ACC112 (cell line): Measurements from ENCODE around the gene ADAR.

ENCODE experiments used
- H2AFZ ChIP-seq: fragments of 200-600 bp; sonication (generic); one replicate; pipeline ENCODE4 v1.6.0; 2017; ENCODE audit warnings: antibody characterized with exemption, low read length; ENCODE audit not compliant: unreplicated experiment
- H3K27ac ChIP-seq: fragments of 200-600 bp; sonication (generic); 2 replicates; pipeline ENCODE4 v1.5.1; 2014; ENCODE audit warnings: low read depth, mild to moderate bottlenecking, antibody characterized with exemption, low read length, moderate library complexity
- H3K27me3 ChIP-seq: fragments of 200-600 bp; sonication (generic); 2 replicates; pipeline ENCODE4 v1.6.1; 2014; ENCODE audit warnings: mild to moderate bottlenecking, antibody characterized with exemption, low read length, moderate library complexity, mixed read lengths; ENCODE audit not compliant: insufficient read depth
- H3K36me3 ChIP-seq: fragments of 200-600 bp; sonication (generic); 2 replicates; pipeline ENCODE4 v1.6.1; 2016; ENCODE audit warnings: mild to moderate bottlenecking, antibody characterized with exemption, low read length, moderate library complexity, mixed read lengths; ENCODE audit not compliant: insufficient read depth
- H3K4me1 ChIP-seq: fragments of 200-600 bp; sonication (generic); one replicate; pipeline ENCODE4 v1.6.1; 2016; ENCODE audit warnings: low read length, mixed read lengths; ENCODE audit not compliant: insufficient read depth, unreplicated experiment, control insufficient read depth
- H3K4me3 ChIP-seq: fragments of 200-600 bp; sonication (generic); 2 replicates; pipeline ENCODE4 v1.5.1; 2014; ENCODE audit warnings: mild to moderate bottlenecking, low read depth, low read length
- H3K79me2 ChIP-seq: fragments of 200-600 bp; sonication (generic); one replicate; pipeline ENCODE4 v1.6.0; 2016; ENCODE audit warnings: low read length; ENCODE audit not compliant: control insufficient read depth, unreplicated experiment, insufficient read depth

Gene ADAR

GRCh38 chr1:154582885-154583284 is 25.1 kb downstream of the ADAR start:
- Histone ChIP-seq H3K27me3 (no peaks in the 10 kb centered on the region), H3K4me3 (no peak overlapping the region), H2AFZ (no peak overlapping the region), H3K4me1 (no peaks in the 10 kb centered on the region), H3K27ac (no peak overlapping the region), H3K79me2 (no peaks in the 10 kb centered on the region), H3K36me3 (peaks cover 59% of the 10 kb centered on the region)

DNA sequence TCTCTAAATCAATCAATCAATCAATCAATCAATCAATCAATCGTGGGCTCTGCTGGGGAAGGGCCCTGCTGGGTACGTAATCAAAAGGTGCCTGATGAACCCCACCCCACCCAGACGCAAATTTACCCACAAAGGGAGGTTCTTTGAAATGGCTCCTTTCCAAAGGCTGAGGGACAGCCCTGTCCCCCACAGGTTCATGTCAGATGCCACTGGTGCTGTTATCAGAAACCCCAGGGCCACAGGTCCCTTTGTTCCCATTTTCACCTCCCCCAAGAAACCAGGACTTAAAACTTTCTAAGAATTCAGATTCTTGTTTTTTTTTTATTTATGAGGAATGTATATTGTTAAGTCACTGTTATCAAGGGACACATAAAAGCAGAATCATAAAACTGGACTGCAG is 26.2 kb downstream of the ADAR start:
- no peak overlapping the region for H3K4me3 ChIP-seq
- no peaks in the 10 kb centered on the region for H3K79me2 ChIP-seq
- H3K36me3 ChIP-seq, result peaks cover 49% of the 10 kb centered on the region
- no peak overlapping the region for H3K27ac ChIP-seq
- H3K27me3 ChIP-seq, result no peaks in the 10 kb centered on the region
- no peaks in the 10 kb centered on the region for H3K4me1 ChIP-seq
- H2AFZ ChIP-seq, result no peak overlapping the region

- Histone ChIP-seq H2AFZ (no peak overlapping the region), H3K27ac (no peak overlapping the region), H3K36me3 (peaks cover 30% of the 10 kb centered on the region), H3K79me2 (no peaks in the 10 kb centered on the region), H3K4me3 (no peak overlapping the region), H3K4me1 (no peaks in the 10 kb centered on the region), H3K27me3 (no peaks in the 10 kb centered on the region)
Observed at GRCh38 chr1:154579374-154579773, 28.6 kb downstream of the ADAR start.

- no peaks in the 10 kb centered on the region for H3K27me3 ChIP-seq
- no peaks in the 10 kb centered on the region for H3K79me2 ChIP-seq
- H3K4me1 ChIP-seq, result no peaks in the 10 kb centered on the region
- H3K36me3 ChIP-seq, result peaks cover 17% of the 10 kb centered on the region
- H3K27ac ChIP-seq, result no peak overlapping the region
- H2AFZ ChIP-seq, result no peak overlapping the region
- H3K4me3 ChIP-seq, result no peak overlapping the region
Observed at GRCh38 chr1:154578058-154578418, 29.9 kb downstream of the ADAR start.

DNA sequence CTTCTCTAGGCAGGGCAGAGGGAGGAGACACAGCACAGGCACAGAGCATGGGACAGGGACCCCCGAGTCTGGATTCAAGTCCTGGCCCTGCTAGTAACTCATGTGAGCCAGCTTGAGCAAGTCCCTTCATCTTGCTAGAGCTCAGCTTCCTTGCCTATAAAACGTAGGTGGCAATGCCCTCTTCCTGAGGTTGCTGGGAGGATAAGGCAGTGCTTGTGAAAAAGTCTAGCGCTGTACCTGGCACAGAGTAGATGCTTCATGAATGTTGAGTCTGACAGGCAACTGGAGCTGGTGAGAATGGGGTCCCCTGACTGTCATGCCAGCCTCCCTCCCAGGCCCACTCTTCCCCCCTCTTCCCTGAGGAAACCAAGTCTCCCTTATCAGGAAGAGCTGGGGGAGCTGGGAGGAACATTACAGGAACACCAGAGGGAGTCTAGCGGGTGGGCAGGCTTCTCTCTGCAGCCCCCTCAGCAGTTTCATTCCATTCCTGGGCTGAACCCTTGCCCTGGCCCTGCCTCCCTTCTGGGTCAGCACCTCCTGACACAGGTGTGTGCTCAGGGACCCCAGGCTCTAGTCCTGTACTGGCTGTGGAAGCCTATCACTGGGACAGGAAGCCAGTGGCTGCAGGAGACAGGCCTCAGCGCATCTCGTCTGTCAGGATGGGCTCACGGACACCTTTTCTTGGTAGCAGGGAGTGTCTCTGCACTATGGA is 30.5 kb downstream of the ADAR start:
- Histone ChIP-seq H3K27me3 (no peaks in the 10 kb centered on the region), H3K27ac (no peak overlapping the region), H3K4me1 (no peaks in the 10 kb centered on the region), H2AFZ (no peak overlapping the region), H3K79me2 (no peaks in the 10 kb centered on the region), H3K36me3 (peaks cover 13% of the 10 kb centered on the region; the same call in 1 of the 2 replicates), H3K4me3 (no peak overlapping the region)

DNA sequence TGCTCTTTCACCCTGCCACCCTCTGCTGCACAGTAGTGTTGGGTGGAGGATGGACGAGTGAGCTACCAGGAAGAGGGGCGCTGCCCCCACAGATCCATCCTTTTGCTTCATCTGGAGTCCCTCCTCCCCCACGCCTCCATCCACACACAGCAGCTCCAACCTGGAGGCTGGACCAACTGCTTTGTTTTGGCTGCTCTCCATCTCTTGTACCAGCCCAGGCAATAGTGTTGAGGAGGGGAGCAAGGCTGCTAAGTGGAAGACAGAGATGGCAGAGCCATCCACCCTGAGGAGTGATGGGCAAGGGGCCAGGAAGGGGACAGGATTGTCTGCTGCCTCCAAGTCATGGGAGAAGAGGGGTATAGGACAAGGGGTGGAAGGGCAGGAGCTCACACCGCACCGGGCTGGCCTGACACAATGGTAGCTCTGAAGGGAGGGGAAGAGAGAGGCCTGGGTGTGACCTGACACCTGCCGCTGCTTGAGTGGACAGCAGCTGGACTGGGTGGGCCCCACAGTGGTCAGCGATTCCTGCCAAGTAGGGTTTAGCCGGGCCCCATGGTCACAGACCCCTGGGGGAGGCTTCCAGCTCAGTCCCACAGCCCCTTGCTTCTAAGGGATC is 31.9 kb downstream of the ADAR start:
- H3K36me3 ChIP-seq, result peaks cover 4% of the 10 kb centered on the region; the same call in 1 of the 2 replicates
- no peaks in the 10 kb centered on the region for H3K4me1 ChIP-seq
- no peak overlapping the region for H2AFZ ChIP-seq
- no peak overlapping the region for H3K4me3 ChIP-seq
- no peaks in the 10 kb centered on the region for H3K27me3 ChIP-seq
- no peak overlapping the region for H3K27ac ChIP-seq
- no peaks in the 10 kb centered on the region for H3K79me2 ChIP-seq

GRCh38 chr1:154575147-154575927 is 32.6 kb downstream of the ADAR start:
- Histone ChIP-seq H2AFZ (no peak overlapping the region), H3K4me3 (no peak overlapping the region), H3K27me3 (peaks cover under 1% of the 10 kb centered on the region; the same call in 1 of the 2 replicates), H3K27ac (no peak overlapping the region), H3K36me3 (no peaks in the 10 kb centered on the region), H3K79me2 (no peaks in the 10 kb centered on the region), H3K4me1 (no peaks in the 10 kb centered on the region)

GRCh38 chr1:154574716-154575115 is 33.3 kb downstream of the ADAR start:
- no peak overlapping the region for H3K27ac ChIP-seq
- no peaks in the 10 kb centered on the region for H3K79me2 ChIP-seq
- no peak overlapping the region for H2AFZ ChIP-seq
- peaks cover 4% of the 10 kb centered on the region for H3K27me3 ChIP-seq
- no peak overlapping the region for H3K4me3 ChIP-seq
- H3K36me3 ChIP-seq, result no peaks in the 10 kb centered on the region
- H3K4me1 ChIP-seq, result no peaks in the 10 kb centered on the region

GRCh38 chr1:154573168-154573510 is 34.8 kb downstream of the ADAR start:
- H3K4me1 ChIP-seq, result no peaks in the 10 kb centered on the region
- no peak overlapping the region for H3K4me3 ChIP-seq
- H3K27ac ChIP-seq, result no peak overlapping the region
- H2AFZ ChIP-seq, result no peak overlapping the region
- peaks cover 13% of the 10 kb centered on the region for H3K27me3 ChIP-seq
- H3K36me3 ChIP-seq, result no peaks in the 10 kb centered on the region
- H3K79me2 ChIP-seq, result no peaks in the 10 kb centered on the region

- Histone ChIP-seq H3K79me2 (no peaks in the 10 kb centered on the region), H3K4me1 (no peaks in the 10 kb centered on the region), H3K4me3 (no peak overlapping the region), H2AFZ (no peak overlapping the region), H3K36me3 (no peaks in the 10 kb centered on the region), H3K27ac (no peak overlapping the region), H3K27me3 (peaks cover 17% of the 10 kb centered on the region)
Observed at GRCh38 chr1:154572468-154573167, 35.4 kb downstream of the ADAR start.
